Measurements from ENCODE around the gene PTPRM. TPM values are rescaled to one million over a fixed set of nuclear protein-coding genes. Genes with fewer than 3 reads are reported as not detected.

Gene PTPRM
- total RNA-seq, 1 experiment from 2014 or later: 6.2 TPM

GRCh38 chr18:7579918-7580542 lies 12.9 kb downstream of the PTPRM start:
- H3K36me3 Mint-ChIP-seq (ENCODE audit: insufficient read depth in 1 of 3, low read depth in 3 of 3): peaks cover 0 to 4% (median 2%) of the 10 kb centered on the region in 3 experiments; a peak in 1 of 7 replicates
- H3K4me1 Mint-ChIP-seq: peaks cover 25 to 38% of the 10 kb centered on the region in 2 experiments
- Histone ChIP-seq H2BK12ac (ENCODE audit: insufficient read length, low read depth, low read length) (no peak overlapping the region), H3K4ac (ENCODE audit: low read depth, low read length) (no peak overlapping the region), H2BK5ac (ENCODE audit: insufficient read length, low read length) (no peak overlapping the region), H3K18ac (ENCODE audit: insufficient read length, low read depth, low read length) (no peak overlapping the region), H3K23me2 (ENCODE audit: insufficient read length, low read depth, low read length, poor library complexity, severe bottlenecking) (no peaks in the 10 kb centered on the region), H3K4me1 (ENCODE audit: insufficient read depth, low read length) (peaks cover 2% of the 10 kb centered on the region; the same call in 1 of the 2 replicates), H3K9ac (ENCODE audit: extremely low read depth, insufficient read length, low read length) (no peak overlapping the region), H2BK20ac (ENCODE audit: low read depth, low read length, poor library complexity, severe bottlenecking) (no peak overlapping the region), H2AFZ (ENCODE audit: low read length) (no peak overlapping the region), H3T11ph (ENCODE audit: low read length) (no peak overlapping the region), H3K56ac (ENCODE audit: insufficient read length, low read depth, low read length) (no peak overlapping the region), H3K27me3 (ENCODE audit: insufficient read depth, low read length) (no peaks in the 10 kb centered on the region), H3K79me1 (ENCODE audit: insufficient read depth, low read depth, low read length, poor library complexity, severe bottlenecking) (no peaks in the 10 kb centered on the region), H4K5ac (ENCODE audit: insufficient read length, low read depth, low read length) (no peak overlapping the region), H3K23ac (ENCODE audit: insufficient read length, low read depth, low read length) (no peak overlapping the region), H3K27ac (ENCODE audit: insufficient read length, low read depth, low read length) (no peak overlapping the region), H2AK5ac (ENCODE audit: insufficient read length, low read length) (no peak overlapping the region), H3K9me3 (ENCODE audit: control insufficient read depth, low read depth, low read length) (no peaks in the 10 kb centered on the region), H2BK15ac (ENCODE audit: low read depth, low read length) (no peak overlapping the region), H4K8ac (replicated peaks; ENCODE audit: insufficient read length, low read depth, low read length) (no peak overlapping the region), H4K20me1 (ENCODE audit: control insufficient read depth, insufficient read depth, insufficient read length) (no peaks in the 10 kb centered on the region), H3K14ac (ENCODE audit: insufficient read depth, low read length) (no peak overlapping the region), H3K79me2 (ENCODE audit: insufficient read depth, low read length) (no peaks in the 10 kb centered on the region), H2BK120ac (ENCODE audit: low read depth, low read length, poor library complexity, severe bottlenecking) (no peak overlapping the region), H3K4me2 (ENCODE audit: insufficient read depth, insufficient read length, low read length) (no peak overlapping the region), H4K91ac (ENCODE audit: insufficient read length, low read depth, low read length) (no peak overlapping the region)
- H3K9me3 Mint-ChIP-seq: no peaks in the 10 kb centered on the region
- H3K27ac Mint-ChIP-seq: no peak overlapping the region; a peak in 1 of 7 replicates
- TF ChIP-seq, protein P1, sequence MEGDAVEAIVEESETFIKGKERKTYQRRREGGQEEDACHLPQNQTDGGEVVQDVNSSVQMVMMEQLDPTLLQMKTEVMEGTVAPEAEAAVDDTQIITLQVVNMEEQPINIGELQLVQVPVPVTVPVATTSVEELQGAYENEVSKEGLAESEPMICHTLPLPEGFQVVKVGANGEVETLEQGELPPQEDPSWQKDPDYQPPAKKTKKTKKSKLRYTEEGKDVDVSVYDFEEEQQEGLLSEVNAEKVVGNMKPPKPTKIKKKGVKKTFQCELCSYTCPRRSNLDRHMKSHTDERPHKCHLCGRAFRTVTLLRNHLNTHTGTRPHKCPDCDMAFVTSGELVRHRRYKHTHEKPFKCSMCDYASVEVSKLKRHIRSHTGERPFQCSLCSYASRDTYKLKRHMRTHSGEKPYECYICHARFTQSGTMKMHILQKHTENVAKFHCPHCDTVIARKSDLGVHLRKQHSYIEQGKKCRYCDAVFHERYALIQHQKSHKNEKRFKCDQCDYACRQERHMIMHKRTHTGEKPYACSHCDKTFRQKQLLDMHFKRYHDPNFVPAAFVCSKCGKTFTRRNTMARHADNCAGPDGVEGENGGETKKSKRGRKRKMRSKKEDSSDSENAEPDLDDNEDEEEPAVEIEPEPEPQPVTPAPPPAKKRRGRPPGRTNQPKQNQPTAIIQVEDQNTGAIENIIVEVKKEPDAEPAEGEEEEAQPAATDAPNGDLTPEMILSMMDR (conservative IDR thresholded peaks at IDR 0.05): no peak
- no peak overlapping the region for H3K4me3 Mint-ChIP-seq
- WGBS (ENCODE audit: extremely low coverage, insufficient read length, low lambda C conversion rate): no CpG with 5 or more reads among the region's 4 CpGs
- DNase-seq: no peak
- no peaks in the 10 kb centered on the region; the same call in 1 of the 2 replicates for H3K27me3 Mint-ChIP-seq (ENCODE audit: low read depth)
